WTC11 (cell line): ENCODE results near the gene ADISSP.
A peak's percentile ranks its signal among the peaks of the same experiment; 100 is the strongest.

Experiments
- ATF2 ChIP-seq: sonication (generic); formaldehyde crosslinking; IDR thresholded peaks from 2 replicates; pipeline ENCODE4 v1.8.1; 2022; ENCODE audit warnings: low read depth, missing genetic modification reagents, borderline replicate concordance
- ATF3 ChIP-seq: sonication (generic); formaldehyde crosslinking; conservative IDR thresholded peaks from 2 replicates; pipeline ENCODE4 v1.8.1; 2022; ENCODE audit warnings: mild to moderate bottlenecking, missing genetic modification reagents
- CREM ChIP-seq: sonication (generic); formaldehyde crosslinking; IDR thresholded peaks from 2 replicates; pipeline ENCODE4 v1.8.1; 2022; ENCODE audit warnings: mild to moderate bottlenecking, missing genetic modification reagents, moderate library complexity
- CTCF ChIP-seq: fragments of 200-600 bp; IDR thresholded peaks from 2 replicates; pipeline ENCODE4 v1.8.0; 2022; ENCODE audit warnings: antibody characterized with exemption
- E2F5 ChIP-seq: sonication (generic); formaldehyde crosslinking; IDR thresholded peaks from 2 replicates; pipeline ENCODE4 v1.8.1; 2022; ENCODE audit warnings: mild to moderate bottlenecking, moderate library complexity, missing genetic modification reagents
- ELF4 ChIP-seq: sonication (generic); formaldehyde crosslinking; IDR thresholded peaks from 2 replicates; pipeline ENCODE4 v1.8.1; 2022; ENCODE audit warnings: low read depth, mild to moderate bottlenecking, moderate library complexity, missing genetic modification reagents
- ESRRA ChIP-seq: sonication (generic); formaldehyde crosslinking; IDR thresholded peaks from 2 replicates; pipeline ENCODE4 v1.8.1; 2022; ENCODE audit warnings: mild to moderate bottlenecking, missing genetic modification reagents, borderline replicate concordance
- ETV6 ChIP-seq: sonication (generic); formaldehyde crosslinking; IDR thresholded peaks from 2 replicates; pipeline ENCODE4 v1.8.1; 2022; ENCODE audit warnings: mild to moderate bottlenecking, missing genetic modification reagents
- FOXP4 ChIP-seq: sonication (generic); formaldehyde crosslinking; IDR thresholded peaks from 2 replicates; pipeline ENCODE4 v1.8.0; 2022; ENCODE audit warnings: mild to moderate bottlenecking, missing genetic modification reagents
- JAZF1 ChIP-seq: fragments of 250-450 bp; sonication (Bioruptor Pico); IDR thresholded peaks from 2 replicates; pipeline ENCODE4 v1.9.0; 2021; ENCODE audit warnings: moderate library complexity, mild to moderate bottlenecking, inconsistent platforms
- TP53 ChIP-seq: sonication (generic); formaldehyde crosslinking; IDR thresholded peaks from 2 replicates; pipeline ENCODE4 v1.8.1; 2023; ENCODE audit warnings: mild to moderate bottlenecking, missing genetic modification reagents
- USF2 ChIP-seq: sonication (generic); formaldehyde crosslinking; IDR thresholded peaks from 2 replicates; pipeline ENCODE4 v1.8.1; 2023; ENCODE audit warnings: mild to moderate bottlenecking, missing genetic modification reagents, moderate library complexity
- ZNF317 ChIP-seq: sonication (generic); formaldehyde crosslinking; IDR thresholded peaks from 2 replicates; pipeline ENCODE4 v1.8.1; 2023; ENCODE audit warnings: low read depth, mild to moderate bottlenecking, moderate library complexity, missing genetic modification reagents, borderline replicate concordance
- ZNF423 ChIP-seq: fragments of 250-450 bp; sonication (Bioruptor Pico); IDR thresholded peaks from 2 replicates; pipeline ENCODE4 v2.1.2; 2022; ENCODE audit warnings: mild to moderate bottlenecking, moderate library complexity

- TF ChIP-seq ELF4 (CRISPR knock-in tag) (no peak), ATF2 (CRISPR knock-in tag) (no peak), ZNF423 (CRISPR knock-in tag) (no peak), CTCF (no peak), CREM (CRISPR knock-in tag) (no peak), USF2 (CRISPR knock-in tag) (0 out of 2 replicates have a peak, but pooled peaks have one; percentile 36), TP53 (CRISPR knock-in tag) (no peak), FOXP4 (no peak), ATF3 (CRISPR knock-in tag) (no peak), ETV6 (CRISPR knock-in tag) (no peak), JAZF1 (no peak), E2F5 (CRISPR knock-in tag) (no peak), ZNF317 (CRISPR knock-in tag) (no peak), ESRRA (no peak)
Measured at GRCh38 chr20:3704087-3704486, 63.5 kb downstream of the ADISSP start.
